Measurements from ENCODE around the gene SLC16A8. TPM values are rescaled to one million over a fixed set of nuclear protein-coding genes. Genes with fewer than 3 reads are reported as not detected.

Gene SLC16A8
- total and polyA plus RNA-seq, 9 of the 15 experiments (the other 6 are each of a cell fraction or from before 2014, with no cell fraction given) = not detected

GRCh38 chr22:38065539-38065938, 18.4 kb downstream of the SLC16A8 start:
- H3K9ac ChIP-seq (ENCODE audit: insufficient read depth in 1 of 2, low read depth in 2 of 2, low read length in 2 of 2) = no peak overlapping the region; a peak in 1 of 4 replicates
- no peaks in the 10 kb centered on the region for H3K9me3 ChIP-seq (replicated peaks; ENCODE audit: control insufficient read depth, insufficient read depth, low read depth, low read length)
- in situ Hi-C loops (cut with MboI) = loop anchor here (10.0 to 25.0 kb wide), 3 partner anchors 289 to 947 kb away; partner anchors contain the start of genes APOBEC3C and APOBEC3D
- H3K27ac ChIP-seq (ENCODE audit: extremely low read depth, low read depth, low read length) = no peak overlapping the region
- FAIRE-seq (no peak), ATAC-seq (no peak), DNase-seq (ENCODE audit: extremely low read depth in 1 of 4, low spot score in 3 of 4) (no peak)
- 70% methylated on average over 3 of the region's 8 CpGs for WGBS (ENCODE audit: insufficient coverage, low coverage, missing lambda C conversion rate)
- CTCF ChIA-PET (ENCODE audit: low intra/inter-chr PET ratio) = no interaction called here
- no peak overlapping the region for H3K4me2 ChIP-seq (ENCODE audit: insufficient read depth, low read length)
- intact Hi-C loops (cut with micrococcal nuclease) = no loop called here
- H3K4me3 ChIP-seq = no peak overlapping the region
- BruUV-seq (replicated peaks) = no TSS peak
- no peaks in the 10 kb centered on the region for H4K20me1 ChIP-seq (replicated peaks; ENCODE audit: control insufficient read depth, insufficient read depth, low read length)
- no peak overlapping the region for H2AFZ ChIP-seq (ENCODE audit: low read depth, low read length)
- no peaks in the 10 kb centered on the region for H3K79me2 ChIP-seq (ENCODE audit: control insufficient read depth, insufficient read depth, low read length)
- peaks cover 0 to 10% of the 10 kb centered on the region in 2 experiments; a peak in 2 of 5 replicates for H3K4me1 ChIP-seq (replicated peaks in 1 of 2; ENCODE audit: control insufficient read depth in 2 of 2, insufficient read depth in 2 of 2, low read length in 2 of 2)
- H3K9me1 ChIP-seq (ENCODE audit: control insufficient read depth, insufficient read depth, low read length) = no peaks in the 10 kb centered on the region
- H3K27me3 ChIP-seq (ENCODE audit: control insufficient read depth in 2 of 2, insufficient read depth in 2 of 2, low read length in 2 of 2) = no peaks in the 10 kb centered on the region
- POLR2A ChIA-PET = no interaction called here
- no peaks in the 10 kb centered on the region for H3K36me3 ChIP-seq (ENCODE audit: control insufficient read depth, insufficient read depth, low read length)
- no peak for TF ChIP-seq PRPF4 (IDR thresholded peaks at IDR 0.05; ENCODE audit: insufficient read depth, low read depth, low read length, poor library complexity, severe bottlenecking)
- no peak for TF ChIP-seq CXXC5 (CRISPR knock-in tag; IDR thresholded peaks at IDR 0.05)
- TF ChIP-seq EGR1 (conservative IDR thresholded peaks at IDR 0.05) = no peak
- no peak for TF ChIP-seq CCNT2 (IDR thresholded peaks at IDR 0.05; ENCODE audit: borderline replicate concordance, extremely low read depth, insufficient read length, low read depth, low read length)
- no peak for TF ChIP-seq ZNF592 (IDR thresholded peaks at IDR 0.05)
- no peak for TF ChIP-seq ZKSCAN8 (CRISPR knock-in tag; IDR thresholded peaks at IDR 0.05)
- no peak for TF ChIP-seq NR1H2 (CRISPR knock-in tag; IDR thresholded peaks at IDR 0.05)
- no peak for TF ChIP-seq HDAC2 (IDR thresholded peaks at IDR 0.05)
- no peak for TF ChIP-seq ZBTB12 (CRISPR knock-in tag; IDR thresholded peaks at IDR 0.05)
- TF ChIP-seq SMARCC2 (IDR thresholded peaks at IDR 0.05; ENCODE audit: low read depth) = no peak
- no peak for TF ChIP-seq KLF6 (CRISPR knock-in tag; IDR thresholded peaks at IDR 0.05; ENCODE audit: borderline replicate concordance)
- no peak for TF ChIP-seq MECOM (CRISPR knock-in tag; IDR thresholded peaks at IDR 0.05)
- TF ChIP-seq ZBTB5 (IDR thresholded peaks at IDR 0.05) = no peak
- TF ChIP-seq ZBED1 (IDR thresholded peaks at IDR 0.05) = no peak
- TF ChIP-seq TEAD2 (tag; IDR thresholded peaks at IDR 0.05) = no peak
- no peak for TF ChIP-seq ETV6 (IDR thresholded peaks at IDR 0.05; ENCODE audit: borderline replicate concordance in 1 of 2, low read depth in 2 of 2, low read length in 1 of 2)
- TF ChIP-seq ETV6 (CRISPR knock-in tag; IDR thresholded peaks at IDR 0.05; ENCODE audit: borderline replicate concordance) = no peak
- no peak for TF ChIP-seq RBFOX2 (IDR thresholded peaks at IDR 0.05; ENCODE audit: low read depth, low read length)
